Head of caudate nucleus (tissue), 42 donors: ENCODE data around the gene TLE3.
A peak's percentile ranks its signal among the peaks of the same experiment; 100 is the strongest.

Experiments used
- DNase-seq, 42 donors: peaks; one replicate each; pipeline versions ENCODE4 v3.0.0 to v3.0.0-alpha.2; 2020 to 2021; ENCODE audit warnings: mixed read lengths in 7 of 42
- intact Hi-C: fragments of 100-400 bp; cut with DNase I; formaldehyde crosslinking; loops from one replicate; pipeline ENCODE4 v1.15.0; 2022

TLE3 gene

DNA sequence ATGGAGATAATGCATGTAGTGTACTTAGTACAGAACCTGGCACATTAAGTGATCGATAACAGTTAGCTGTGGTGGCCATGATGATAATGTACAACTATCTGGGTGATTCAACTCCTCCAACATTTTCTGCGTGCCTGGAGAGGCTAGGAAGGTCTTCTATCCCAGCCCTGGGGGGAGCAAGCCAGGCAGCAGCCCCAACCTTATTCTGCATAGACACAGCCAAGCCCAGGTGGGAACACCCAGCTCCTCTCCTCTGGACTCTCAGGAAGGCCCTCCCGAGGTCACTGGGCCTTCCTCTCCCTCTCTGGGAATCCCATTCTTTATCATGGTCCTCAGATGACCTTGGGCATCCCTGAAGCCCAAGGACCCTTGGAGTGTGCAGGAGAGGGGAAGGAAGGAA lies 5.1 kb upstream of the TLE3 start:
- no peak for DNase-seq
- intact Hi-C loops, result loop anchor here (10.0 kb wide), 1 partner anchor 208 kb away; no protein-coding TSS in a partner anchor

GRCh38 chr15:70101459-70102113 lies 3.9 kb upstream of the TLE3 start:
- DNase-seq, result peak in 3 of 42 donors; percentile 13 to 54 (median 34)
- intact Hi-C loops, result loop anchor here (10.0 kb wide), 1 partner anchor 207 kb away; no protein-coding TSS in a partner anchor

DNA sequence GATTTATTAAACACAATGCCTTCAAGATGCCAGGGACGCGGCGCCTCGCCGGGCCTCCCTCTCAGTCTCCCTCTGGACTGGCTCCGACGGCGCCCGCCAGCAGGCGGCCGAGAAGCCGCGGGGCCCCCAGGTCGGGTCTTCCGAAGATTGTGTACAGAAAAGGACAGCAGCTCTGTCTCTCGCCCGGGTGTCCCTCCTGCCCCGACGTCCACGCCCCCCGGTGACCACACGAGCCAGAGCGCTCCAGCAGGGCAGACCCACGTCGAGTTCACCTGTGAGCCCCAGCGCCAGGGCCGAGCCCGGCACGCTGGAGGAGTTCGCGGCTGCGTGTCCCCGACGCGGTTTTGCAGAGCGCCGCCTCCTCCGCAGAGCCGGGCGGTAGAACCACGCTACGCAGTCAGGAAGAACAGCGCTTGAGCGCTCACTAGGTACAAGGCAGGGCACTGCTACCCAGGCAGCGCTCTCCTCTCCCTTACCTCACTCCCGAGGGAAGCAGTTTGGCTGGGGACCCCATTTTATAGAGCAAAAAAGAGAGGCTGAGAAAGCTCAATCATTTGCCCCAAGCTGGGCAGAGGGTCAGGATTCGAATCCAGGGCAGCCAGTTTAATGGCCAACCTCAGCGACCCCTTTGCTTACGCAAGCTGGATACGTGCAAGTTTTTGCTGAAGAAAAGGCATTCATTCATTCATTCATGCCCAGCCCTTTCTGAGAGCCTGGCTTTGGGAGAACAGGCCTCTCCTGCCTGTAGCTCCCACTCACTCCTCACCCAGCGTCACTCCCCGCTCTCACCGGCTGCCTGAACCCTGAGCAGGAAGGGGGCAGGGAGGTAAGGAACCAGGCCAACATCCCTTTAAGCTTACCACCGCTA lies 3.0 kb upstream of the TLE3 start:
- intact Hi-C loops, result loop anchor here (10.0 kb wide), 1 partner anchor 206 kb away; no protein-coding TSS in a partner anchor
- DNase-seq, result peak in 8 of 42 donors; percentile 13 to 51 (median 28)

- DNase-seq, result no peak
- intact Hi-C loops, result loop anchor here (10.0 kb wide), 2 partner anchors 205 to 525 kb away; no protein-coding TSS in a partner anchor
Observed at GRCh38 chr15:70099967-70100473, 2.3 kb upstream of the TLE3 start.

- intact Hi-C loops, result loop anchor here (10.0 kb wide), 1 partner anchor 525 kb away; no protein-coding TSS in a partner anchor
- peak; percentile 100 for DNase-seq
Observed at GRCh38 chr15:70099167-70099966, 1.6 kb upstream of the TLE3 start.

GRCh38 chr15:70098461-70099166 lies 897 bp upstream of the TLE3 start:
- peak in 31 of 42 donors; percentile 31 to 71 (median 51) for DNase-seq
- intact Hi-C loops, result loop anchor here (10.0 kb wide), 1 partner anchor 524 kb away; no protein-coding TSS in a partner anchor

DNA sequence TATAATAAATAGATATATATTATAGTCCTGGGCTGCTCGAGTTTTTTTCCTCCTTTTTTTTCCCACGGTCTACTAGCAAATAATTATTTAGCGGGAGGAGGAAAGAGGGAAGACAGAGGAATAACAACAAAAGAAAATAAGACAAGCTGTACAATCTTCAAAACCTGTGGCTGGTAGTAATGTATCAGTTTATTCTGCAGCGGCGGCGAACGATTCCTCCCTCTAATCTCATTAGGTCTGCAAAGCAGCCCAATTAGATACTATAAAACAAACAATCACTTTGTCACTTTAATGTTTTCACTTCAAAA lies 390 bp upstream of the TLE3 start:
- DNase-seq, result no peak
- intact Hi-C loops, result loop anchor here (10.0 kb wide), 1 partner anchor 523 kb away; no protein-coding TSS in a partner anchor

- intact Hi-C loops, result loop anchor here (10.0 kb wide), 1 partner anchor 522 kb away; no protein-coding TSS in a partner anchor
- no peak for DNase-seq
Observed at GRCh38 chr15:70097063-70097320, 725 bp downstream of the TLE3 start.

DNA sequence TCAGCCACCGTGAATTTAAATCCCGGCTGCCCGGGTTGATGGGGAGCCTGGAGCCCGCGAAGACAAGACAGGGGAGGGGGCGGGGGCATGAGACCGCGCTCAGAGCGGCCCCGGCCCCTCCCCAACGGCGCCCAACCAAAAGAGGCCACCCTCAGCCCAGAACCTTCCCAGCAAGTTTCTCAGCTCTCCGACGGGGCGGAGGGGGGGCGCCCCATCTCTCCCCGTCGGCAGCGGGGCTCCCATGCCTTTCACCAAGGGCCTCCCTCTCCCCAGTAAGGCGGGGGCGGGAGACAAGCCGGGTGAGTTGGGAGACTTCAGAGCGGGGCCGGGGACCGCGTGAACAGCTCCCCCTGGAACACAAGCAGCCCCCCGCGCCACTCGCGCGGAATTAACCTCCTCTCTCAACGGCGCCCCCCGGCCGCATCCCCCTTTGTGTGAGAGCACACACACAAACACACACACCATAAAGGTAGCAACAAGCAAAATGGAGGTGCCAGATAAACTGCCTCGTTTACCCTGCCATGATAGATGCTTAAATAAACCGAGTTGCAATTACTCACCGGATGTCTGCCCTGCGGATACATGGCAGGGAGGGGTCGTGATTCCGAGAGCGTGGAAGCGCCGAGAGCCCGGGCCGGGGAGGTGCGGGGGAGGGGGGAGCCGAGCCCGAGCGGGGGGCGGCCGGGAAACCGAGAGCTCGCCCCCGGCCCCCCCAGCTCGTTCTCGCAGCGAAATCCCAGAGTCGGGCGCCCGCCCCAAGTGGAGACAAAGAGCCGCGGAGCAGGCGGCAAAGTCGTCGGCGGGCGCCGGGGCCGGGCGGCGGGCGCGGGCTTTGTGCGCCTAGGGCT lies 1.3 kb downstream of the TLE3 start:
- peak in 15 of 42 donors; percentile 18 to 52 (median 28) for DNase-seq
- intact Hi-C loops, result loop anchor here (10.0 kb wide), 1 partner anchor 522 kb away; no protein-coding TSS in a partner anchor

- intact Hi-C loops, result loop anchor here (10.0 kb wide), 1 partner anchor 521 kb away; no protein-coding TSS in a partner anchor
Observed at GRCh38 chr15:70095408-70096214, 2.1 kb downstream of the TLE3 start.

GRCh38 chr15:70094690-70095311 lies 2.9 kb downstream of the TLE3 start:
- no peak for DNase-seq
- intact Hi-C loops, result loop anchor here (10.0 kb wide), 1 partner anchor 520 kb away; no protein-coding TSS in a partner anchor

More at GRCh38 chr15:70095408-70096214, 2.1 kb downstream of the TLE3 start:
- peak in 6 of 42 donors; percentile 20 to 58 (median 36) for DNase-seq

- DNase-seq, result peak in 1 of 42 donors; percentile 60
- intact Hi-C loops, result loop anchor here (10.0 kb wide), 1 partner anchor 519 kb away; no protein-coding TSS in a partner anchor
Observed at GRCh38 chr15:70093481-70094319, 4.0 kb downstream of the TLE3 start.

GRCh38 chr15:70093070-70093469 lies 4.6 kb downstream of the TLE3 start:
- no peak for DNase-seq
- intact Hi-C loops, result loop anchor here (10.0 kb wide), 1 partner anchor 518 kb away; no protein-coding TSS in a partner anchor

- no peak for DNase-seq
- intact Hi-C loops, result loop anchor here (10.0 kb wide), 1 partner anchor 518 kb away; no protein-coding TSS in a partner anchor
Observed at GRCh38 chr15:70092464-70093027, 5.2 kb downstream of the TLE3 start.
